ENCODE data around the gene GDF3.
"Not testable (repeated sequence)": the region's sequence is repeated elsewhere in the genome, so short reads cannot be mapped to it uniquely, and the experiment has no call there.

Gene GDF3

DNA sequence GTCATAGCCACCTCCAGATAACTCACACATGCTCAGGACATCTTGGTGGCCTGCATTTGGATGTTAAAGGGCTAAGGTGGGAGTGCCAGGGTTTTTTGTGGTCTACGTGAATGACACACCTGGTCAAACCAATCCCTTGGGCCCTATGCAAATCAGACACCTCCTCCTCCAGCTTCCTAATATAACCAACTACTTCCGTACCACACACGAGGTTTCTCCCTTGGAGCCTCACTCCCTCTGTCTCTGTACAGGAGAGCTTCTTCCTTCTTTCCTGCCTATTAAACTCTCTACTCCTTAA, 49.4 kb downstream of the GDF3 start:
- no peak overlapping the region for H3K4me3 ChIP-seq (ENCODE audit: low read depth, low read length)
- in situ Hi-C loops (cut with HindIII; ENCODE audit: low sequenced_read_pairs): loop anchor here (25.0 kb wide), 1 partner anchor 434 kb away; no protein-coding TSS in a partner anchor
- DNase-seq (ENCODE audit: low read depth): no peak
- TF ChIP-seq, protein P1, sequence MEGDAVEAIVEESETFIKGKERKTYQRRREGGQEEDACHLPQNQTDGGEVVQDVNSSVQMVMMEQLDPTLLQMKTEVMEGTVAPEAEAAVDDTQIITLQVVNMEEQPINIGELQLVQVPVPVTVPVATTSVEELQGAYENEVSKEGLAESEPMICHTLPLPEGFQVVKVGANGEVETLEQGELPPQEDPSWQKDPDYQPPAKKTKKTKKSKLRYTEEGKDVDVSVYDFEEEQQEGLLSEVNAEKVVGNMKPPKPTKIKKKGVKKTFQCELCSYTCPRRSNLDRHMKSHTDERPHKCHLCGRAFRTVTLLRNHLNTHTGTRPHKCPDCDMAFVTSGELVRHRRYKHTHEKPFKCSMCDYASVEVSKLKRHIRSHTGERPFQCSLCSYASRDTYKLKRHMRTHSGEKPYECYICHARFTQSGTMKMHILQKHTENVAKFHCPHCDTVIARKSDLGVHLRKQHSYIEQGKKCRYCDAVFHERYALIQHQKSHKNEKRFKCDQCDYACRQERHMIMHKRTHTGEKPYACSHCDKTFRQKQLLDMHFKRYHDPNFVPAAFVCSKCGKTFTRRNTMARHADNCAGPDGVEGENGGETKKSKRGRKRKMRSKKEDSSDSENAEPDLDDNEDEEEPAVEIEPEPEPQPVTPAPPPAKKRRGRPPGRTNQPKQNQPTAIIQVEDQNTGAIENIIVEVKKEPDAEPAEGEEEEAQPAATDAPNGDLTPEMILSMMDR (IDR thresholded peaks at IDR 0.05; ENCODE audit: low read depth, low read length, missing control alignments): no peak

DNA sequence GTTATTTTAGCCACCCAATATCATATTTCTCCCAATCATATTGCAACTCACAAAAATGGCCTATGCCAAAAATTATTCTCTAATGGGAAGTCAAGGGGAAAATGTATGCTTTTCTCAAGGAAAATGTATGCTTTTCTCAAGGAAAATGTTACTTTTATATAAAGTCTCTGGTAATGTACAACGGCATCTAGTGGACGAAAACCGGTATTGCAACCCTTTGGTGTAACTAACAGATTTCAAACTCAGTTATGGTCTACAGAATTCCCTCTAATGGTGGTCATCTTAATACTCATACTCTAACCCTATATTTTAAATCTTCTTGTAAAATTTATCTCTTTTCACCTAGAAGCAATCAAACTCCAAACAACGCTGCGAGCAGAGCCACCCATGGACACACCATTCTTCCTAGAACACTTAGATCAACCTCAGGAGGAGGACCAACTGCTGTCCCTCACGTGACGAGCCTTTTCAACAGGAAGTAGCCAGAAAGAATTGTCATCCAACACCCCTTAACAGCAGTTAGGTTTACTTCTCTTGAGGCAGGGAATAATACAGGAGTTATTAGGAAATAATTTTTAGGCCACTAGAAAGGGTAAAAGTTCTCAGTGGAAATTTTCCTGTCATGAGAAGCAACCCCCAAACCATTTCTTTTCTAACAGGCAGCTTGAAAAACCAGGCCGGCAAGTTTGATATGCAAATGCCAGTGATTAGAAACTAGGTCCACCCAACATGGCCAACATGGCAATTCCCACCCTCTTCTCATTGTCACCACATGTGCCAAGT, 50.0 kb downstream of the GDF3 start:
- no peak overlapping the region for H3K4me3 ChIP-seq (ENCODE audit: low read depth, low read length)
- peak; percentile 4 for DNase-seq (ENCODE audit: low read depth)
- TF ChIP-seq, protein P1 (IDR thresholded peaks at IDR 0.05; ENCODE audit: low read depth, low read length, missing control alignments): peak; percentile 81
- in situ Hi-C loops (cut with HindIII; ENCODE audit: low sequenced_read_pairs): loop anchor here (25.0 kb wide), 1 partner anchor 433 kb away; no protein-coding TSS in a partner anchor

DNA sequence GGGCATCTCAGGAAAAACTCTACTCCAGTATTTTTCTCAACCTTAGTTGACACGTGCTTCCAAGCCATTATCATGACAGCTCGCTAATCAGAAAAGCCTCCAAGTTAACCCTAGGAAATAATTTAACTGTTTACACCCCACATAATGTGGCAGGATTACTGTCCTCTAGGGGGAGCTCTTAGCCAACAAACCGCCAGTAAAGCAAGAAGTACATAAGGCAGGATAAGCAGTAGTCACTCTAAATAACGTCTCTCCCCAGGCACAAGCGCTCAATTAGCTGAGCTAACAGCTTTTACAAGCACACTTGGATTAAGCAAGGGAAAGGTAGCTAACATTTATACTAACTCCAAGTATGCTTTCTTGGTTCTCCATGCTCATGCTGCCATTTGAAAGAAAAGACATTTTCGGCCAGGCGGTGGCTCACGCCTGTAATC, 52.7 kb downstream of the GDF3 start:
- DNase-seq (ENCODE audit: low read depth): no peak
- TF ChIP-seq, protein P1 (IDR thresholded peaks at IDR 0.05; ENCODE audit: low read depth, low read length, missing control alignments): peak; percentile 31
- H3K4me3 ChIP-seq (ENCODE audit: low read depth, low read length): no peak overlapping the region
- in situ Hi-C loops (cut with HindIII; ENCODE audit: low sequenced_read_pairs): loop anchor here (25.0 kb wide), 1 partner anchor 431 kb away; no protein-coding TSS in a partner anchor

DNA sequence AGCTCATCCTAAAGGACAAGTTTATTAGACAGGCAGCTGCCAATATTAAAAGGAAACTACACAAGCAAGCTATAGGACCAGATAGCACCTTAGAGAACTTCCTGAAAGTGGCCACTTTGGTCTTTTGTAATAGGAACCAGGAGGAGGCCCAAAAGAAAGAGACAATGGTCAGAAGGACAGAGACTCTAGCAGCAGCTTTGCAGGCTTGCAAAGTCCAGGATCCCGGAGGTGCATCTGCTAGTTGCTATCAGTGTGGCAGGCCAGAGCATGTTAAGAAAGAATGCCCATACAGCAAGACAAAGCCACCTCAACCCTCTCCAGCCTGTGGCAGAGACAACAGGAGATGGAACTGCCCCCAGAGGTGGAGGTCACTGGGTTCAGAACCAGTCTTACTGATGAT, 53.3 kb downstream of the GDF3 start:
- DNase-seq (ENCODE audit: low read depth): no peak
- in situ Hi-C loops (cut with HindIII; ENCODE audit: low sequenced_read_pairs): loop anchor here (25.0 kb wide), 1 partner anchor 430 kb away; no protein-coding TSS in a partner anchor
- TF ChIP-seq, protein P1 (IDR thresholded peaks at IDR 0.05; ENCODE audit: low read depth, low read length, missing control alignments): no peak
- no peak overlapping the region for H3K4me3 ChIP-seq (ENCODE audit: low read depth, low read length)

DNA sequence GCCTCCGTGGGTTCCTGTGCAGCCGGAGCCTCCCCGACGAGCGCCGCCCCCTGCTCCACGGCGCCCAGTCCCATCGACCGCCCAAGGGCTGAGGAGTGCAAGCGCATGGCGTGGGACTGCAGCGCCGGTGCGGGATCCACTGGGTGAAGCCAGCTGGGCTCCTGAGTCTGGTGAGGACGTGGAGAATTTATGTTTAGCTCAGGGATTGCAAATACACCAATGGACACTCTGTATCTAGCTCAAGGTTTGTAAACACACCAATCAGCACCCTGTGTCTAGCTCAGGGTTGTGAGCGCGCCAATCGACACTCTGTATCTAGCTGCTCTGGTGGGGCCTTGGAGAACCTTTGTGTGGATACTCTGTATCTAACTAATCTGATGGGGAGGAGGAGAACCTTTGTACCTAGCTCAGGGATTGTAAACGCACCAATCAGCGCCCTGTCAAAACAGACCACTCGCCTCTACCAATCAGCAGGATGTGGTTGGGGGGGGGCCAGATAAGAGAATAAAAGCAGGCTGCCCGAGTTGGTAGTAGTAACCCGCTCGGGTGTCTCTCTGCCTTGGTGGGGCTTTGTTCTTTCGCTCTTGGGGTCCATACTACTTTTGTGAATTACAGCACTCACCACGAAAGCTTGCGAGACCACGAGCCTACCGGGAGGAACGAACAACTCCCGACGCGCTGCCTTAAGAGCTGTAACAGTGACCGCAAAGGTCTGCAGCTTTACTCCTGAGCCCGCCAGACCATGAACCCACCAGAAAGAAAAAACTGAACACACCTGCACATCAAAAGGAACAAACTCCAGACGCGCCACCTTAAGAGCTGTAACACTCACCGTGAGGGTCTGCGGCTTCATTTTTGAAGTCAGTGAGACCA, 55.2 kb downstream of the GDF3 start:
- in situ Hi-C loops (cut with HindIII; ENCODE audit: low sequenced_read_pairs): loop anchor here (25.0 kb wide), 1 partner anchor 428 kb away; no protein-coding TSS in a partner anchor
- H3K4me3 ChIP-seq (ENCODE audit: low read depth, low read length); DNase-seq (ENCODE audit: low read depth): not testable (repeated sequence)

Data from astrocyte of the cerebellum (primary cell).